ENCODE measurements around the gene PDIA3.
"Not testable (repeated sequence)": the region's sequence is repeated elsewhere in the genome, so short reads cannot be mapped to it uniquely, and the experiment has no call there.

The PDIA3 gene

DNA sequence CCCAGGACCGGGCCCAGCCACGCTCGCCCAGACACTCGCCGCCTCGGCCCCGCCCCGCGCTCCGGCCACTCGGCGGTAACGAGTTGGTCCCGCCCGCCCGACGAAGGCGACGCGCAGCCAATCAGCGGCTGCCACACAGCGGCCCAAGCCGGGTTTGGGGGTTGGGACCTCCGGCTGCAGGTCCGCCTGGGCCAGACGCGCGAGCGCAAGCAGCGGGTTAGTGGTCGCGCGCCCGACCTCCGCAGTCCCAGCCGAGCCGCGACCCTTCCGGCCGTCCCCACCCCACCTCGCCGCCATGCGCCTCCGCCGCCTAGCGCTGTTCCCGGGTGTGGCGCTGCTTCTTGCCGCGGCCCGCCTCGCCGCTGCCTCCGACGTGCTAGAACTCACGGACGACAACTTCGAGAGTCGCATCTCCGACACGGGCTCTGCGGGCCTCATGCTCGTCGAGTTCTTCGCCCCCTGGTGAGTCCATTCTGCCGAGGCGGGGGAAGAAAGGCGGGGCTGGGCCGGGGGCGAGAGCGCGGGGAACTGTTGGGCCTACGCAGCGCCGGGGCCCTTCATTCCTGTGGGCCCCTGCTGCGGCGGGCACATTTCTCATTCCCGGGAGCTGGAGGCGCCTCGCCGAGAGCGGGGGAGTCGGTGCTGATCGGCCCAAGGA, at the start of gene PDIA3:
PDIA3 (plus strand) TSS at position 194 of the 658 bp plus-strand sequence; CDS start at position 296, 102 bp downstream.
- peak; percentile 75 to 83 (median 83) for DNase-seq

GRCh38 chr15:43702174-43702573, 44.1 kb upstream of the PDIA3 start:
- DNase-seq, result no peak

- DNase-seq, result no peak
Measured at GRCh38 chr15:43702701-43703424, 43.4 kb upstream of the PDIA3 start.

GRCh38 chr15:43710431-43711131, 35.7 kb upstream of the PDIA3 start:
- DNase-seq, result not testable (repeated sequence)

- no peak for DNase-seq
Measured at GRCh38 chr15:43723151-43723550, 23.1 kb upstream of the PDIA3 start.

GRCh38 chr15:43726306-43726705, 19.9 kb upstream of the PDIA3 start:
- DNase-seq, result not testable (repeated sequence)

DNA sequence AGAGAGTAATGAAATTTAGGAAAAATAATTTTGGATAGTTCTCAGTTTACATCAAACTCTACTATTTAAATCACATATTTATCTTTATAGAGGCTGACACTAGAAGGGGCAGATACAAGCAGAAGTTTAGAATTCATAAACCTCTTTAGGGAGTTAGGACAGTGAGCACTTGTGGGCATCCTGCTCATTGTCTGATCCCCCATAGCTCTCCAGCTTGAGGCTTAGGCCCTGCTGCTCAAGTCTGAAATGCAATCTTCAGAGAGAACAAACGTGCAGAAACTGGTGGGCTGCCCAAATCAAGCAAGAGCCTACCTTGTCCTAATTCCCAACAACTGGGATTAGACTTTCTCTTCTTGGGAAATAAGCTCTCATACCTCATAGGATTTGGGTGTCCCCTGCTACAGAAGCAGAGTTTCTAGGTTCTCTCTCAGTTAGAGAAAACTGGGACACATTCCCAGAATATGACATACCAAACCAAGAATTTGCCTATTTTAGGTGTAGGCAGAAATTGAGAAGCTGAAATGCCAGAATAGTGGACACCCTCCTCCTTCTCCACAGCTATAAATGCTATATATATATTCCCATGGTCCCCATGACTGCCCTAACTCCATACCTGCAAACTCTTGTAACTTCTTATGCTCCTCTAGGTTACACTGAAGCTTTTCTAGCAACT, 18.0 kb upstream of the PDIA3 start:
- not testable (repeated sequence) for DNase-seq

DNA sequence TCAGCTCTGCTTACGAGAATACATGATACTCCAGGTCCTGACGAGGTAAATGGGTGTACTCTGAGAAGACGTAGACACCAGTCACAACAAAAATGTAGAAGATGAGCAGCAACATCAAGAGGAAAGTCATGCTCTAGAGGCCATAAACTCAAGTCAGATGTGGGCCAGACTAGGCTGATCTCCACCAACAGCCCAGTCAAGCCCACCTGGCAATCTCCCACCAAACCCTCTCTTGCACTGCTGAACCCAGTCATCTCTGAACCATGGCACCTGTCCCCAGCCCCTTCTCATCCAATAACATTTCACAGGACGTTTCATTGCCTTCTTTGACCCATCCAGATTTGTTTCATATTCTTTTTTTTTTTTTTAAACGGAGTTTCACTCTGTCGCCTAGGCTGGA, 10.8 kb upstream of the PDIA3 start:
- no peak for DNase-seq

DNA sequence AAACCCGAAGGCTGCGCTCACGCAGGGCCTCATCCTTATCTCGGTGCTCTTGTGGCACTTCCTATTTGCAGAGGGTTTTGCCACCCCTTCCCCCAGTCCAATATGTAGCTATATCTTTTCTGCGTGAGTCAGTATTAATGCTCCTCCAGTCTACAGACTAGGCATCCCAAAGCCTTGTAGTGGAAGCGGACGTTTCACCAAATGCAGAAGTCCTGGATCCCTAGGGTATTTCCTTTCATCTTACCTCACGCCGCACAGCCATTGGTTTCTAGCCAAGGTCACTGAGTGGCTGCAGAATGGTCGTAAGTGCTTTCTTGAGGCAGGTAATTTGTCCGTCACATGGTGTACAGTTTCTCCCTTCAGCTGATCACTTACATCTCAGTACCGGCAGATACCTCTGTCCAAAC, 668 bp downstream of the PDIA3 start:
- DNase-seq, result peak in 2 of 3 experiments; percentile 33 to 66

DNA sequence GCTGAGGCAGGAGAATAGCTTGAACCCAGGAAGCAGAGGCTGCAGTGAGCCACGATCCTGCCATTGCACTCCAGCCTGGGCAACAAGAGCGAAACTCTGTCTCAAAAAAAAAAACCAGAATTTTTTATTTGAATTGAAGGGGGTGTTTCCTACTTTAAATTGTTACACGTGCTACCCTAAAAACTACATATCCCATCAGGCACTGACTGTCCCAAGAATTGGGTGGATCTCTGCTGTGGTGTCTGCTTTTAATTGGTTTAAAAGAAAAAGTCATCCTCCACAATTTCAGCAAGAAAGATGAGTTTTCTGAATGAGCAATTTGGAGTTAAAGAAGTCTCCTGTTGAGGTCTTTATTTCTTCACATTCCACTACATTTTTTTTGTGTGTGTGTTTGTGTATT, 2.1 kb downstream of the PDIA3 start:
- no peak for DNase-seq

- DNase-seq, result no peak
Measured at GRCh38 chr15:43749690-43750345, 3.6 kb downstream of the PDIA3 start.

GRCh38 chr15:43751885-43752284, 5.6 kb downstream of the PDIA3 start:
- DNase-seq, result no peak

DNA sequence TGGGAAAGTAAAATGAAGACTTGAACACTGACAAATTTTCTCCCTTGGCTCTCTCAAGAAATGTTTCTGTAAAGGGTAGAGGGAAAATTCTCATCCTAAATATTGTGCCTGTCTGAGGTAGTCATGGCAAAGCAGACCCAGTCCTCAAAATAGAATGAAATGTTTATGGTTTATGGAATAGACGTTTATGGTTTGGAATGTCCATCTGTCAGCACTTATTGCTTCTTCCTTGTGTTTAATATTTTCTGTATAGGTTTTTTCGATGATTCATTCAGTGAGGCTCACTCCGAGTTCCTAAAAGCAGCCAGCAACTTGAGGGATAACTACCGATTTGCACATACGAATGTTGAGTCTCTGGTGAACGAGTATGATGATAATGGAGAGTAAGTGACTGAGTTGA, 16.6 kb downstream of the PDIA3 start:
- DNase-seq, result no peak

- no peak for DNase-seq
Measured at GRCh38 chr15:43763819-43764446, 17.7 kb downstream of the PDIA3 start.

DNA sequence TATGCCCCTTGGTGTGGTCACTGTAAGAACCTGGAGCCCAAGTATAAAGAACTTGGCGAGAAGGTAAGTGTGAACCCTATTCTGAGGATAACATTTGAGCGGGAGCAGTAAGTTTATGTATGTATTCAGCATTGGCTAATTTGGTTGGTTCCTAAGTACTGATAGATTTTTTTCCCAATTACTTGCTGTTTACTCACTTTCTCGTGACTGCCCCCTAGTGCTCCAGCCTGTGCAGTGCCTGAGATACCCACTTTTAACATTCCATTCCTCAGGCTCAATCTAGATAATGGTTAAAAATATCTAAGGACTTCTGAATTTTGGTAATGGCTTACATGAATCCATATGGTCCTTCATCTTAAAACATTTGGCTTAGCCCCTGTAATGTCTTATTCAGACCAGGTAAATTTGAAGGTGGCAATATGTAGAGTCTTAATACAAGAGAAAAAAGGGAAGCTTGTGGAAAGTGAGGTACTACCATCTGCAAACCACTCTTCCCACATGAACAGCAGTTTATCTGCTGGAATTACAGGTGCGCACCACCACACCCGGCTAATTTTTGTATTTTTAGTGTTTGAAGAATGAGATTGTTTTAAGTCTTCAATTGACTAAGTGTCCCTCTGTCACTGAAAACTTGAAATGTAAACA, 23.5 kb downstream of the PDIA3 start:
- DNase-seq, result peak; percentile 14 to 41 (median 16)

DNA sequence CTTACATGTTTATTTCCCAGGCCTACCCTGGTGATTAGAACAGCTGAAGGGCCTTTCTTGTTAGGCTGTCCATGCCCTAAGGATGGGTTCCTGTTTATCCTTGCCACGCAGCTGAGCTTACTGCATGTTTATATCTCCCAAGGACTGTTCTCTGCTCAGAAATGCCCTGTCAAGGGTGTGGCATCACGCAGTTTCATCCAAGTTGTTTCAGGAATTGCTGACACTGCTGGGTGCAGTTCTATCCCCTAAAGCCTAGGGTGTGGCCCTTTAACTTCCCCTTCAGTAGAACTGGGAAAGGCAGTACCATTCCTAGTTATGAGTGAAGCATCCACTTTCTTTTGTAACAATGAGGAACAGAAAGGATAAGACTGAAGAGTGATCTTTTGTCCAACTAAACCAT, 25.6 kb downstream of the PDIA3 start:
- DNase-seq, result no peak

- no peak for DNase-seq
Measured at GRCh38 chr15:43772624-43773023, 26.4 kb downstream of the PDIA3 start.

GRCh38 chr15:43774062-43774461, 27.8 kb downstream of the PDIA3 start:
- no peak for DNase-seq

DNA sequence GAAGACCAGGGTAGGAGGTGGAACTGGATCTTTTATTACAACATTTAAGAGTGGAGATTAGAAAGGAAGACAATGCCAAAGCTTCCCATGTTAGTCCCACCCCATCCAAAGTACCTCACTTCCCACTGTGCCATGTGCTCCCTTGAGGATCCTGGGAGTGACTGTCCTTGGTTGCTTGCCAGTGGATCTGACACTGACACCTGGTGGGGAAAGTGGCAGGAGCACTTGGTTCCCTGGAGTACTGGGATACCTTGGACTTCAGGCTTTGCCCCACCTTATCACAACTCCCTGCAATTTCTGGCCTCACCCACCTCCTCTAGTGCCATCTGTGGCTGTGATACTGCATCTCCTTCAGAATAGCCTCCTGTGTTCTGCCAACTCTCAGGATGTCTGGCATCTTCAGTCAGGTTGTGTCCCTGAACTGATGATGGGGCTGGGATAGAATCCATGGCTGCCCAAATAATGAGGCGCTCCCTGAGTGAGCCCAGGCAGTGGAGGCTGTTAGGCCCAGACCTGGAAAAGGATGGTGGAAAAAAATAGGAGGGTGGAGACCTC, 29.2 kb downstream of the PDIA3 start:
- peak; percentile 32 to 72 (median 68) for DNase-seq

DNA sequence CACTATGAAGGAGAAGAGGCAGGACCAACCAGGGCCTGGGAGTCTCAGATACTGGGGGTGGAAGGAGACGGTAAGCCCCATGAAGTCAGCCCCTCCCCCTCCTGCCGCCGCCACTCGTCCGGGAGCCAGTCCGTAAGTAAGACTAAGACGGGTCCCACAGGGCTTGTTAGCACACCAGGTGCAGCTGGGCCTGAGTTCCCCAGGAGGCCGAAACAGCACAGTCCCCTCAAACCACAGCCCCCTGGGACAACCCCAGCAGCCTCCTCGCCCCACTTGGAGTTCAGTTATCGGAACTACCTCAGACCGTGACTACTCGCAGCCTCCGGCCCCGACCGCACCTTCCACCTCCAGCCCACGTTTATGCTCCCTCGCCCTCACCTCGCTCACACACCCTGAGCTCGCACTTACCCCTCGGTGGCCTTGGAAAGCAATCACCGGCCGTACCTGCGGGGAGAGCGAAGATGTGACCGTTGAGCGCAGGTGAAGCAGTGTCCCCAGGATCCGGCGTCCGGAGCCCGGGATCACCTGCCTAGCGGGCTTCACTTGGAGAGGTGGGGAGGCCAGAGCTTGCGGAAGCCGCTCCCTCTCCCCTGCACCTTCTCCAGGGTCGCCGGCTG, 30.0 kb downstream of the PDIA3 start:
- DNase-seq, result peak; percentile 36 to 70 (median 51)

Data from NCI-H1417 (cell line).